GM12878 (cell line): ENCODE measurements around the gene METTL5. TPM values are rescaled to one million over a fixed set of nuclear protein-coding genes. Genes with fewer than 3 reads are reported as not detected.
"Not testable (repeated sequence)": the region's sequence is repeated elsewhere in the genome, so short reads cannot be mapped to it uniquely, and the experiment has no call there.

Experiments
- ATAC-seq: fragments of 200-7000 bp; cut with Tn5 transposase; 3 replicates; pipeline ENCODE4 v1.9.1; 2020; ENCODE audit warnings: mild to moderate bottlenecking, moderate library complexity
- BruUV-seq: library from RNA; stranded (reverse); fragments of 400-500 nt; replicated peaks from 2 replicates; lab custom pipeline; 2021; lab: Mats Ljungman, UMichigan
- CTCF ChIA-PET: fragments of 300-600 bp; sonication (Branson Sonifier 250); formaldehyde crosslinking; extraction: SDS; loops from one replicate; lab custom pipeline; 2021; ENCODE audit warnings: inconsistent platforms; lab: Yijun Ruan, JAX
- POLR2A ChIA-PET: fragments of 350-600 bp; formaldehyde crosslinking; extraction: SDS; loops from one replicate; lab custom pipeline; 2021; ENCODE audit warnings: inconsistent platforms; lab: Charles Lee
- RAD21 ChIA-PET: fragments of 300-600 bp; sonication (Branson Sonifier 250); formaldehyde crosslinking; loops from one replicate; lab custom pipeline; 2023; ENCODE audit warnings: antibody characterized with exemption; ENCODE audit not compliant: unreplicated experiment; lab: Charles Lee
- SMC1A ChIA-PET: fragments of 300-600 bp; sonication (Branson Sonifier 250); formaldehyde crosslinking; loops from one replicate; lab custom pipeline; 2023; ENCODE audit not compliant: unreplicated experiment, uncharacterized antibody; lab: Charles Lee
- DNase-seq: peaks from one replicate; pipeline ENCODE4 v3.0.0-alpha.2; 2011; ENCODE audit warnings: low read depth, low spot score
- FAIRE-seq: peaks from 3 replicates; lab custom pipeline; 2011; peaks lifted over from hg19 to GRCh38; lab: Jason Lieb, UNC
- H2AFZ ChIP-seq: 2 replicates; pipeline ENCODE4 v1.6.0; 2011; ENCODE audit warnings: low read depth, low read length, control low read depth; ENCODE audit not compliant: control insufficient read depth
- H3K27ac ChIP-seq: 2 replicates; pipeline ENCODE4 v1.5.1; 2011; ENCODE audit warnings: control low read depth; ENCODE audit not compliant: control insufficient read depth, insufficient read depth
- H3K27me3 ChIP-seq, 2 experiments: replicated peaks in 1 of 2; 2 replicates each; pipeline versions ENCODE4 v1.6.0 to v1.6.1; 2011; ENCODE audit warnings: low read length in 1 of 2; ENCODE audit not compliant: control insufficient read depth in 2 of 2, insufficient read depth in 2 of 2
- H3K36me3 ChIP-seq, 2 experiments: 2 replicates each; pipeline ENCODE4 v1.5.1; 2011; ENCODE audit warnings: low read length in 1 of 2; ENCODE audit not compliant: control insufficient read depth in 2 of 2, insufficient read depth in 2 of 2
- H3K4me1 ChIP-seq: 2 replicates; pipeline ENCODE4 v1.6.1; 2011; ENCODE audit warnings: mild to moderate bottlenecking, low read length, moderate library complexity, mixed read lengths; ENCODE audit not compliant: control insufficient read depth, insufficient read depth
- H3K4me2 ChIP-seq: 2 replicates; pipeline ENCODE4 v1.6.0; 2011; ENCODE audit warnings: control low read depth; ENCODE audit not compliant: control insufficient read depth, insufficient read depth
- H3K4me3 ChIP-seq: fragments of 200-600 bp; sonication (generic); 2 replicates; pipeline ENCODE4 v1.5.1; 2016
- H3K79me2 ChIP-seq: 2 replicates; pipeline ENCODE4 v1.6.0; 2011; ENCODE audit warnings: low read length; ENCODE audit not compliant: control insufficient read depth, insufficient read depth
- H3K9ac ChIP-seq: 2 replicates; pipeline ENCODE4 v1.8.0; 2011; ENCODE audit warnings: low read length, control low read depth, mixed read lengths; ENCODE audit not compliant: control insufficient read depth, insufficient read depth
- H3K9me3 ChIP-seq: replicated peaks from 3 replicates; pipeline ENCODE4 v1.5.1; 2011; ENCODE audit warnings: mild to moderate bottlenecking, low read length; ENCODE audit not compliant: control insufficient read depth, insufficient read depth
- H4K20me1 ChIP-seq: 2 replicates; pipeline ENCODE4 v1.6.0; 2011; ENCODE audit not compliant: control insufficient read depth, insufficient read depth
- CBX5 ChIP-seq: sonication (generic); IDR thresholded peaks from 2 replicates; pipeline ENCODE4 v1.6.1; 2016; ENCODE audit warnings: low read depth, moderate library complexity, mild to moderate bottlenecking, inconsistent platforms
- EGR1 ChIP-seq, 2 experiments: IDR thresholded peaks; 1 replicate in 1 of 2; 2 replicates in 1 of 2; pipeline ENCODE4 v1.6.1; 2011 to 2012; ENCODE audit warnings: low read depth in 2 of 2, low read length in 2 of 2, borderline replicate concordance in 1 of 2, mild to moderate bottlenecking in 1 of 2, moderate library complexity in 1 of 2
- EZH2 ChIP-seq: IDR thresholded peaks from 2 replicates; pipeline ENCODE4 v1.6.1; 2012; ENCODE audit warnings: low read depth, mild to moderate bottlenecking, control low read depth, inconsistent platforms, low read length, borderline replicate concordance; ENCODE audit not compliant: control insufficient read depth
- MEF2A ChIP-seq: IDR thresholded peaks from 2 replicates; pipeline ENCODE4 v1.6.1; 2011; ENCODE audit warnings: low read depth, mild to moderate bottlenecking, low read length, moderate library complexity; ENCODE audit not compliant: insufficient read depth
- NR2C1 ChIP-seq: fragments of 450-650 bp; IDR thresholded peaks from 2 replicates; pipeline ENCODE4 v1.6.1; 2017; ENCODE audit warnings: antibody characterized with exemption, mild to moderate bottlenecking, moderate library complexity
- NR2F1 ChIP-seq: fragments of 450-650 bp; conservative IDR thresholded peaks from 2 replicates; pipeline ENCODE4 v1.6.1; 2017; ENCODE audit warnings: mild to moderate bottlenecking
- NRF1 ChIP-seq: conservative IDR thresholded peaks from 2 replicates; pipeline ENCODE4 v1.6.1; 2011; ENCODE audit warnings: mild to moderate bottlenecking, low read depth, low read length, improper control_type of control experiment
- PML ChIP-seq: IDR thresholded peaks from 2 replicates; pipeline ENCODE4 v1.6.1; 2012; ENCODE audit warnings: low read length, inconsistent platforms
- POLR2AphosphoS5 ChIP-seq: IDR thresholded peaks from 2 replicates; pipeline ENCODE4 v1.6.1; 2011; ENCODE audit warnings: mild to moderate bottlenecking, low read length, inconsistent platforms
- RAD51 ChIP-seq: fragments of 450-650 bp; IDR thresholded peaks from 2 replicates; pipeline ENCODE4 v1.6.1; 2016; ENCODE audit warnings: moderate library complexity, mild to moderate bottlenecking, inconsistent platforms
- RB1 ChIP-seq: fragments of 450-650 bp; formaldehyde crosslinking; IDR thresholded peaks from 2 replicates; pipeline ENCODE4 v1.6.1; 2017; ENCODE audit warnings: mild to moderate bottlenecking, borderline replicate concordance
- RUNX3 ChIP-seq: IDR thresholded peaks from 2 replicates; pipeline ENCODE4 v1.6.1; 2012; ENCODE audit warnings: low read length, inconsistent platforms
- SMAD1 ChIP-seq: fragments of 450-650 bp; IDR thresholded peaks from 2 replicates; pipeline ENCODE4 v1.6.1; 2018; ENCODE audit warnings: mild to moderate bottlenecking, low read depth; ENCODE audit not compliant: partially characterized antibody
- SMC3 ChIP-seq: IDR thresholded peaks from 2 replicates; pipeline ENCODE4 v1.6.1; 2011; ENCODE audit warnings: low read length, improper control_type of control experiment, borderline replicate concordance
- TCF12 ChIP-seq: IDR thresholded peaks from 2 replicates; pipeline ENCODE4 v1.6.1; 2011; ENCODE audit warnings: low read depth, mild to moderate bottlenecking, low read length
- YY1 ChIP-seq: IDR thresholded peaks from 2 replicates; pipeline ENCODE4 v1.6.1; 2011; ENCODE audit warnings: low read depth, mild to moderate bottlenecking, low read length
- ZNF217 ChIP-seq: fragments of 450-650 bp; IDR thresholded peaks from 2 replicates; pipeline ENCODE4 v1.6.1; 2017; ENCODE audit warnings: antibody characterized with exemption, mild to moderate bottlenecking
- WGBS: methylation state at CpG from one replicate; pipeline ENCODE4 v1.1.6; 2016; ENCODE audit warnings: low lambda C conversion rate; ENCODE audit not compliant: insufficient replicate concordance, insufficient coverage; ENCODE audit errors: missing lambda C conversion rate; 5-methylcytosine and 5-hydroxymethylcytosine counted together
- in situ Hi-C: fragments of 300-500 bp; cut with MboI; formaldehyde crosslinking; loops from 9 replicates; pipeline ENCODE4 v1.14.3; 2018; ENCODE audit warnings: mixed read lengths
- intact Hi-C: fragments of 100-400 bp; cut with micrococcal nuclease; formaldehyde crosslinking; loops from one replicate; pipeline ENCODE4 v1.14.2; 2022; ENCODE audit not compliant: unreplicated experiment
- polyA plus RNA-seq, 11 experiments: library from polyadenylated mRNA; depleted of rRNA in 4 of 11; unstranded in 6 of 11; stranded (reverse) in 5 of 11; fragments of >200 nt; fragmentation: Nextera tagmentation in 4 of 11; fragmentation: Illumina TruSeq in 1 of 11; extraction: Ambion mirVana in 4 of 11; extraction: Trizol in 1 of 11; gene quantifications; 1 replicate in 1 of 11; 2 replicates in 10 of 11; pipeline versions ENCODE4 v1.2.1 to v1.2.3, GENCODE V29; 2011 to 2016; ENCODE audit warnings: inconsistent platforms in 2 of 11, missing spikeins in 2 of 11, low read depth in 1 of 11
- total RNA-seq, 4 experiments: library from RNA; depleted of rRNA in 3 of 4; stranded (reverse); fragments of >200 nt in 3 of 4; fragmentation: Illumina TruSeq in 1 of 4; extraction: Trizol in 1 of 4; gene quantifications; 2 replicates each; pipeline versions ENCODE4 v1.2.1 to v1.2.3, GENCODE V29; 2013 to 2021
- TF ChIP-seq, protein P1 (sequence below): IDR thresholded peaks from 2 replicates; pipeline ENCODE4 v1.6.1; 2011; ENCODE audit warnings: low read depth, low read length, improper control_type of control experiment, borderline replicate concordance
- TF ChIP-seq, protein P2 (sequence below): fragments of 450-650 bp; IDR thresholded peaks from 2 replicates; pipeline ENCODE4 v1.6.1; 2016; ENCODE audit warnings: mild to moderate bottlenecking

The METTL5 gene
- total and polyA plus RNA-seq, 10 of the 15 experiments (the other 5 are each of a cell fraction or from before 2014, with no cell fraction given) = 55.0 to 204 (median 87.4) TPM

DNA sequence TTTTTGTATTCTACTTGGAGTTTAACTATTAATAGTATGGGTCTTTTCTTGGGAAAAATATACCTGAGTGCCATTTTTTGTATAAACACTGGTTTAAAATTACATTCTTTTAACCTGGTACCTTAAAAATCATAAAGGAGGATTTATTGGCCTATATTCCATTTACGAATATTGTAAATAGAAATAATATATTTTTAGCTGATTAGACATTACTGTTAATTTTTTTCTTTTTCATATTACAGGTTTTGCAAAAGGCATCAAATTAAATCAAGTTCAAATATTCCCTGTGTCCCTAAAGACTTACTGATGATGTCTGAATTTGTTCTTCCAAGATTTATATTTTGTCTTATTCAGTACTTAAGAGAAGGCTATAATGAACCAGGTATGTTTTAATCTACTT is 47.3 kb upstream of the METTL5 start:
- Histone ChIP-seq H3K79me2 (no peaks in the 10 kb centered on the region; the same call in 1 of the 2 replicates), H3K4me3 (no peak overlapping the region), H3K9me3 (no peaks in the 10 kb centered on the region), H3K36me3 (no peaks in the 10 kb centered on the region; a peak in 1 of 4 replicates), H2AFZ (no peak overlapping the region), H3K4me1 (no peaks in the 10 kb centered on the region), H3K27me3 (no peaks in the 10 kb centered on the region), H4K20me1 (no peaks in the 10 kb centered on the region), H3K9ac (no peak overlapping the region), H3K27ac (no peak overlapping the region), H3K4me2 (no peak overlapping the region)
- no peak for DNase-seq
- no peak for FAIRE-seq
- TF ChIP-seq ZNF217 (no peak), RAD51 (no peak), TCF12 (no peak), POLR2AphosphoS5 (no peak), NRF1 (no peak), SMAD1 (no peak), RUNX3 (no peak), NR2C1 (no peak), YY1 (no peak), EGR1 (IDR thresholded peaks at IDR 0.05; ENCODE audit: borderline replicate concordance in 1 of 2, low read depth in 2 of 2, low read length in 2 of 2) (no peak), EZH2 (no peak), MEF2A (no peak), CBX5 (no peak), PML (no peak), RB1 (no peak), SMC3 (no peak), NR2F1 (no peak)
- TF ChIP-seq, protein P1, sequence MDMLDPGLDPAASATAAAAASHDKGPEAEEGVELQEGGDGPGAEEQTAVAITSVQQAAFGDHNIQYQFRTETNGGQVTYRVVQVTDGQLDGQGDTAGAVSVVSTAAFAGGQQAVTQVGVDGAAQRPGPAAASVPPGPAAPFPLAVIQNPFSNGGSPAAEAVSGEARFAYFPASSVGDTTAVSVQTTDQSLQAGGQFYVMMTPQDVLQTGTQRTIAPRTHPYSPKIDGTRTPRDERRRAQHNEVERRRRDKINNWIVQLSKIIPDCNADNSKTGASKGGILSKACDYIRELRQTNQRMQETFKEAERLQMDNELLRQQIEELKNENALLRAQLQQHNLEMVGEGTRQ = no peak
- TF ChIP-seq, protein P2, sequence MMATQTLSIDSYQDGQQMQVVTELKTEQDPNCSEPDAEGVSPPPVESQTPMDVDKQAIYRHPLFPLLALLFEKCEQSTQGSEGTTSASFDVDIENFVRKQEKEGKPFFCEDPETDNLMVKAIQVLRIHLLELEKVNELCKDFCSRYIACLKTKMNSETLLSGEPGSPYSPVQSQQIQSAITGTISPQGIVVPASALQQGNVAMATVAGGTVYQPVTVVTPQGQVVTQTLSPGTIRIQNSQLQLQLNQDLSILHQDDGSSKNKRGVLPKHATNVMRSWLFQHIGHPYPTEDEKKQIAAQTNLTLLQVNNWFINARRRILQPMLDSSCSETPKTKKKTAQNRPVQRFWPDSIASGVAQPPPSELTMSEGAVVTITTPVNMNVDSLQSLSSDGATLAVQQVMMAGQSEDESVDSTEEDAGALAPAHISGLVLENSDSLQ = no peak
- ChIA-PET POLR2A (no interaction called here), SMC1A (no interaction called here), RAD21 (no interaction called here), CTCF (no interaction called here)
- no TSS peak for BruUV-seq
- intact Hi-C loops = no loop called here
- in situ Hi-C loops = no loop called here
- 93% methylated on average over 1 of the region's 1 CpG for WGBS
- no peak for ATAC-seq

DNA sequence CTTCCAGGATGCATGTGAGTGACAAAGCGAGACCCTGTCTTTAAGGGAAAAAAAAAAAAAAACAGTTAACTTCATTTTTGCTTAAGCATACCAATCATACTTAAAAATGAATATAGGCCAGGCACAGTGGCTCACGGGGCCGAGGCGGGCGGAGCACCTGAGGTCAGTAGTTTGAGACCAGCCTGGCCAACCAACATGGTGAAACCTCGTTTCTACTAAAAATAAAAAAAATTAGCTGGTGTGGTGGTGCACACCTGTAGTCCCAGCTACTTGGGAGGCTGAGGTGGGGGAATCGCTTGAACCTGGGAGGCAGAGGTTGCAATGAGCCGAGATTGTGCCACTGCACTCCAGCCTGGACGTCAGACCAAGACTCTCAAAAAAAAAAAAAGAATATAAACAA is 46.7 kb upstream of the METTL5 start:
- intact Hi-C loops, H3K79me2 ChIP-seq, BruUV-seq, H3K4me2 ChIP-seq, SMC1A ChIA-PET, H3K9me3 ChIP-seq, H3K4me3 ChIP-seq, H2AFZ ChIP-seq, ATAC-seq, DNase-seq, H3K4me1 ChIP-seq, H3K9ac ChIP-seq, H4K20me1 ChIP-seq, in situ Hi-C loops, FAIRE-seq, RAD21 ChIA-PET, H3K36me3 ChIP-seq, POLR2A ChIA-PET, H3K27me3 ChIP-seq, H3K27ac ChIP-seq: not testable (repeated sequence)
- CTCF ChIA-PET = interaction anchor here (0.7 kb wide), 1 partner anchor 18 kb away, joined by 6 read pairs; no protein-coding TSS in a partner anchor
- WGBS = over 99% methylated on average over 9 of the region's 9 CpGs
